Measurements from ENCODE around the gene LIME1.

The LIME1 gene

GRCh38 chr20:63744574-63745423 is 8.3 kb downstream of the LIME1 start:
- Histone ChIP-seq H3K36me3 (ENCODE audit: control insufficient read depth in 1 of 2, insufficient read depth in 2 of 2, low read length in 2 of 2) (peaks cover 0 to 4% of the 10 kb centered on the region in 2 donors), H3K4me1 (ENCODE audit: control insufficient read depth in 1 of 2, insufficient read depth in 2 of 2, low read length in 2 of 2) (peaks cover 0 to 11% of the 10 kb centered on the region in 2 donors), H3K27ac (ENCODE audit: low read depth, low read length) (no peak overlapping the region), H3K4me3 (ENCODE audit: low read depth in 1 of 2, low read length in 2 of 2) (no peak overlapping the region), H3K27me3 (ENCODE audit: control insufficient read depth in 1 of 2, insufficient read depth in 2 of 2, low read length in 2 of 2) (no peaks in the 10 kb centered on the region), H3K9me3 (ENCODE audit: control insufficient read depth in 1 of 2, low read length in 2 of 2) (no peaks in the 10 kb centered on the region), H3K9ac (ENCODE audit: low read depth in 1 of 2, low read length in 2 of 2) (no peak overlapping the region)

GRCh38 chr20:63745424-63745805 is 9.0 kb downstream of the LIME1 start:
- Histone ChIP-seq H3K9ac (ENCODE audit: low read depth in 1 of 2, low read length in 2 of 2) (no peak overlapping the region), H3K9me3 (ENCODE audit: control insufficient read depth in 1 of 2, low read length in 2 of 2) (no peaks in the 10 kb centered on the region), H3K27ac (ENCODE audit: low read depth, low read length) (no peak overlapping the region), H3K36me3 (ENCODE audit: control insufficient read depth in 1 of 2, insufficient read depth in 2 of 2, low read length in 2 of 2) (peaks cover 0 to 4% of the 10 kb centered on the region in 2 donors), H3K4me1 (ENCODE audit: control insufficient read depth in 1 of 2, insufficient read depth in 2 of 2, low read length in 2 of 2) (peaks cover 0 to 11% of the 10 kb centered on the region in 2 donors), H3K27me3 (ENCODE audit: control insufficient read depth in 1 of 2, insufficient read depth in 2 of 2, low read length in 2 of 2) (no peaks in the 10 kb centered on the region), H3K4me3 (ENCODE audit: low read depth in 1 of 2, low read length in 2 of 2) (no peak overlapping the region)

GRCh38 chr20:63745961-63746731 is 9.7 kb downstream of the LIME1 start:
- H3K27me3 ChIP-seq (ENCODE audit: control insufficient read depth in 1 of 2, insufficient read depth in 2 of 2, low read length in 2 of 2) = no peaks in the 10 kb centered on the region
- H3K4me1 ChIP-seq (ENCODE audit: control insufficient read depth in 1 of 2, insufficient read depth in 2 of 2, low read length in 2 of 2) = peaks cover 0 to 4% of the 10 kb centered on the region in 2 donors
- no peak overlapping the region for H3K27ac ChIP-seq (ENCODE audit: low read depth, low read length)
- H3K36me3 ChIP-seq (ENCODE audit: control insufficient read depth in 1 of 2, insufficient read depth in 2 of 2, low read length in 2 of 2) = peaks cover 0 to 4% of the 10 kb centered on the region in 2 donors
- no peak overlapping the region for H3K4me3 ChIP-seq (ENCODE audit: low read depth in 1 of 2, low read length in 2 of 2)
- no peaks in the 10 kb centered on the region for H3K9me3 ChIP-seq (ENCODE audit: control insufficient read depth in 1 of 2, low read length in 2 of 2)
- H3K9ac ChIP-seq (ENCODE audit: low read depth in 1 of 2, low read length in 2 of 2) = no peak overlapping the region

GRCh38 chr20:63746751-63747315 is 10.4 kb downstream of the LIME1 start:
- H3K36me3 ChIP-seq (ENCODE audit: control insufficient read depth in 1 of 2, insufficient read depth in 2 of 2, low read length in 2 of 2) = peaks cover 0 to 4% of the 10 kb centered on the region in 2 donors
- H3K9ac ChIP-seq (ENCODE audit: low read depth in 1 of 2, low read length in 2 of 2) = no peak overlapping the region

GRCh38 chr20:63747622-63748069 is 11.2 kb downstream of the LIME1 start:
- Histone ChIP-seq H3K4me1 (ENCODE audit: control insufficient read depth in 1 of 2, insufficient read depth in 2 of 2, low read length in 2 of 2) (no peaks in the 10 kb centered on the region), H3K36me3 (ENCODE audit: control insufficient read depth in 1 of 2, insufficient read depth in 2 of 2, low read length in 2 of 2) (peaks cover 0 to 4% of the 10 kb centered on the region in 2 donors), H3K9ac (ENCODE audit: low read depth in 1 of 2, low read length in 2 of 2) (no peak overlapping the region), H3K27me3 (ENCODE audit: control insufficient read depth in 1 of 2, insufficient read depth in 2 of 2, low read length in 2 of 2) (no peaks in the 10 kb centered on the region), H3K4me3 (ENCODE audit: low read depth in 1 of 2, low read length in 2 of 2) (no peak overlapping the region), H3K27ac (ENCODE audit: low read depth, low read length) (no peak overlapping the region), H3K9me3 (ENCODE audit: control insufficient read depth in 1 of 2, low read length in 2 of 2) (no peaks in the 10 kb centered on the region)

More at GRCh38 chr20:63746751-63747315, 10.4 kb downstream of the LIME1 start:
- no peaks in the 10 kb centered on the region for H3K27me3 ChIP-seq (ENCODE audit: control insufficient read depth in 1 of 2, insufficient read depth in 2 of 2, low read length in 2 of 2)
- H3K9me3 ChIP-seq (ENCODE audit: control insufficient read depth in 1 of 2, low read length in 2 of 2) = no peaks in the 10 kb centered on the region
- H3K4me1 ChIP-seq (ENCODE audit: control insufficient read depth in 1 of 2, insufficient read depth in 2 of 2, low read length in 2 of 2) = no peaks in the 10 kb centered on the region
- H3K27ac ChIP-seq (ENCODE audit: low read depth, low read length) = no peak overlapping the region
- no peak overlapping the region for H3K4me3 ChIP-seq (ENCODE audit: low read depth in 1 of 2, low read length in 2 of 2)

- no peak overlapping the region for H3K9ac ChIP-seq (ENCODE audit: low read depth in 1 of 2, low read length in 2 of 2)
- H3K36me3 ChIP-seq (ENCODE audit: control insufficient read depth in 1 of 2, insufficient read depth in 2 of 2, low read length in 2 of 2) = peaks cover 0 to 4% of the 10 kb centered on the region in 2 donors
- H3K27ac ChIP-seq (ENCODE audit: low read depth, low read length) = no peak overlapping the region
Measured at GRCh38 chr20:63748070-63748933, 11.8 kb downstream of the LIME1 start.

GRCh38 chr20:63748934-63749270 is 12.4 kb downstream of the LIME1 start:
- Histone ChIP-seq H3K36me3 (ENCODE audit: control insufficient read depth in 1 of 2, insufficient read depth in 2 of 2, low read length in 2 of 2) (no peaks in the 10 kb centered on the region), H3K9ac (ENCODE audit: low read depth in 1 of 2, low read length in 2 of 2) (no peak overlapping the region), H3K27me3 (ENCODE audit: control insufficient read depth in 1 of 2, insufficient read depth in 2 of 2, low read length in 2 of 2) (no peaks in the 10 kb centered on the region), H3K4me1 (ENCODE audit: control insufficient read depth in 1 of 2, insufficient read depth in 2 of 2, low read length in 2 of 2) (no peaks in the 10 kb centered on the region), H3K9me3 (ENCODE audit: control insufficient read depth in 1 of 2, low read length in 2 of 2) (no peaks in the 10 kb centered on the region), H3K4me3 (ENCODE audit: low read depth in 1 of 2, low read length in 2 of 2) (no peak overlapping the region), H3K27ac (ENCODE audit: low read depth, low read length) (no peak overlapping the region)

More at GRCh38 chr20:63748070-63748933, 11.8 kb downstream of the LIME1 start:
- Histone ChIP-seq H3K4me3 (ENCODE audit: low read depth in 1 of 2, low read length in 2 of 2) (no peak overlapping the region), H3K4me1 (ENCODE audit: control insufficient read depth in 1 of 2, insufficient read depth in 2 of 2, low read length in 2 of 2) (no peaks in the 10 kb centered on the region), H3K27me3 (ENCODE audit: control insufficient read depth in 1 of 2, insufficient read depth in 2 of 2, low read length in 2 of 2) (no peaks in the 10 kb centered on the region), H3K9me3 (ENCODE audit: control insufficient read depth in 1 of 2, low read length in 2 of 2) (no peaks in the 10 kb centered on the region)

GRCh38 chr20:63749597-63750508 is 13.4 kb downstream of the LIME1 start:
- Histone ChIP-seq H3K36me3 (ENCODE audit: control insufficient read depth in 1 of 2, insufficient read depth in 2 of 2, low read length in 2 of 2) (no peaks in the 10 kb centered on the region), H3K4me3 (ENCODE audit: low read depth in 1 of 2, low read length in 2 of 2) (no peak overlapping the region), H3K27ac (ENCODE audit: low read depth, low read length) (no peak overlapping the region), H3K9ac (ENCODE audit: low read depth in 1 of 2, low read length in 2 of 2) (no peak overlapping the region), H3K9me3 (ENCODE audit: control insufficient read depth in 1 of 2, low read length in 2 of 2) (no peaks in the 10 kb centered on the region), H3K27me3 (ENCODE audit: control insufficient read depth in 1 of 2, insufficient read depth in 2 of 2, low read length in 2 of 2) (no peaks in the 10 kb centered on the region), H3K4me1 (ENCODE audit: control insufficient read depth in 1 of 2, insufficient read depth in 2 of 2, low read length in 2 of 2) (no peaks in the 10 kb centered on the region)
